SH-SY5Y (cell line): ENCODE measurements around the gene TDP1.

Source experiments
- GATA2 ChIP-seq: IDR thresholded peaks from 2 replicates; pipeline ENCODE4 v1.6.1; 2011; ENCODE audit warnings: mild to moderate bottlenecking, low read depth, low read length
- GATA3 ChIP-seq: IDR thresholded peaks from 2 replicates; pipeline ENCODE4 v1.6.1; 2011; ENCODE audit warnings: low read depth, mild to moderate bottlenecking, low read length, moderate library complexity

GRCh38 chr14:90024910-90025309, 69.2 kb downstream of the TDP1 start:
- TF ChIP-seq GATA3 (no peak), GATA2 (no peak)
